Right forelimb (tissue), 1 donor: ENCODE results near the gene LAMA2.

Source experiments
- DNase-seq: peaks from one replicate; pipeline ENCODE4 v3.0.0-alpha.2; 2018

LAMA2 gene

DNA sequence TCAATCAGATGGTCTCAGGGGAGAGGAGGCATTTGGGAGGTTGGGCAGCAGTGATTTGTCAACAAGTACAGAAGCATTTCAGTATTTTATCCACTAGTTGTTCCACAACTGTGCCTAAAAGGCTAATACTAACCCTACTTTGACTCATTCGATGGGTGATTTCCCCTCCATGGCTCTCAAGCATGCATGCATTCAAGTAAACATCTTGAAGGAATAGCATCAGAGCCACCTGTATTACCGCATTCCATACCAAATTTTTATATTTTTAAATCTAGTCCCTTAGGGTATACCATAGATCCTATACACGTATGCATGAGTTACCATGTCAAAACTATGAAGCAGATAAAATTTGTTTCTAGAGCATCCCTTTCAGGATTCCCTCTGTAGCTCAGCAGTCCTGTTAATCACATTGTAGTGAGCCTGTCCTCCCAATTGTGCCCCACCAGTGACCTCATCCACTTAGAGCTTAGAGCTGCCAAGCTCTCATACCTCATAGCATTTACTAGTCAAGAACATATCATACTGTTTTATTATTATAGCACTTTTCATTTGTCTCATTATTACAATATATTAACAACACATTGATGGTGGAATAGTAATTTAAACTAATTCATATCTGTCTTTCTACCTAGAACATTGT is 213.8 kb downstream of the LAMA2 start:
- DNase-seq, result no peak

DNA sequence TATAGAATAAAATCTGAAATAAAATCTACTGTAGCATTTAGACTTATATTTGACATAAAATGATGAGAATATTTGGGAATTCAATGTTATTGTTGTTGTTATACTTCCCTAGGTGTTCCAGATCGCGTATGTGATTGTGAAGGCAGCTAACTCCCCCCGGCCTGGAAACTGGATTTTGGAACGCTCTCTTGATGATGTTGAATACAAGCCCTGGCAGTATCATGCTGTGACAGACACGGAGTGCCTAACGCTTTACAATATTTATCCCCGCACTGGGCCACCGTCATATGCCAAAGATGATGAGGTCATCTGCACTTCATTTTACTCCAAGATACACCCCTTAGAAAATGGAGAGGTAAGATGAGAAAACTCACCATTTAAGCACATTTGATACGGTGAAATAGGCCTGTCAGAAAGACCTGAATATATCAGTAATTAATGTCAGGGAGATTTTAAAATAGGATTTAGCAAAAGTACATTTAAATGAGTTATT is 215.2 kb downstream of the LAMA2 start:
- no peak for DNase-seq

DNA sequence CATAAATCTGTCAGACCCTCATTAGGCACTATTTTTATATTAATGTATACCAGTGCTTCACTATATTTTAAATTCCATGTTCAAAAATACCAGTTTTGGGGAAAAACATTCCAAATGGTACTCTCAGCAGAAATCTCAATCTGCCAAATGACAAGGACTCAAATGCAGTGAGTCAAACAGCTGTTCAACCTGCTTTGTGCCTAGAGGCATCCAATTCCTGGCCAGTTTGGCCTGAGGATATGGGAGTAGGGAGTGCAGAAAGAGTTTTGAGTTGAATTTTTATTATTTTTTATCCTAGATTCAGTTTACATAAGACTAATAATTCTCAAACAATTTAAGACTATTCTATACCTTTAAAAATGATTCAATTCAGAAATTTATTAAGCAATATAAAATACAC is 216.8 kb downstream of the LAMA2 start:
- no peak for DNase-seq

GRCh38 chr6:129100164-129100563 is 217.2 kb downstream of the LAMA2 start:
- DNase-seq, result no peak

- peak; percentile 60 for DNase-seq
These were observed 219.8 kb downstream of the LAMA2 start for GRCh38 chr6:129102741-129103140.

GRCh38 chr6:129104131-129104530 is 221.2 kb downstream of the LAMA2 start:
- no peak for DNase-seq

GRCh38 chr6:129104560-129104959 is 221.6 kb downstream of the LAMA2 start:
- no peak for DNase-seq

GRCh38 chr6:129105035-129105434 is 222.1 kb downstream of the LAMA2 start:
- DNase-seq, result no peak

DNA sequence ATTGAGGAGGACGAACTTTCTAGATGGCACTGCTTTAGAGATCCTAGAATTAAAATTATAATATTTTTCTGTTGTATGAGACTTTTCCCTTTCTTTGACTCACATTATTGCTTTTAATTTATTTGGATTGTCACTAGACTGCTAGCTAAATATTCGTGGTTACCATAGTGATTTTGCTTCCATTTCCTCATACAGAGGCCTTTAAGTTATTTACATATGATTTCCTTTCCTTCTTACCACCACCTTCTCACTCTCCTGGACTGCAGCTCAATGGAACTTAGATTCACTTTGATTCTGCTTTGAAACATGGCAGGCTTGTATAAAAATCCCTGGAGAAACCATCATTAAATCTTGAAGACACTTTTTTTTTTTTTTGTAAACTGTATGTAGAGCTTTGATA is 222.9 kb downstream of the LAMA2 start:
- no peak for DNase-seq

DNA sequence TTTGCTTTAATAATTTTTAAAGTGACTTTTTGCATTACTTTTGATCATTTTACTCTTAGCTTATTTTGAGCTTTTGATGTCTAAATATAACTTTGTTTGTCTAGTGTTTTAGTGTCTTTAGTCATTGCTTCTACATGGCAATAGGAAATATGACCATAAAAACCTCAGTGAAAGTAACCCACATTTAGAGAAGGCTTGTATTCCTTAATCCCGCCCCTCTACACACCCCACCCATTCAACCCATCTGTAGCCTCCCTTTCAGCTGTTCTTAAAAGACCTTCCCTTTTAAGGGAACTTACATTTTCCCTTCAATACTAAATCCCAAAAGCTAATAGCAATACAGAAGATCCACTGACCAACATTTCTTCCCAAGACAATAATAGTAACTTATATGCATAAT is 225.4 kb downstream of the LAMA2 start:
- no peak for DNase-seq

GRCh38 chr6:129110690-129111343 is 227.9 kb downstream of the LAMA2 start:
- DNase-seq, result no peak

- DNase-seq, result no peak
These were observed 228.4 kb downstream of the LAMA2 start for GRCh38 chr6:129111346-129111745.

DNA sequence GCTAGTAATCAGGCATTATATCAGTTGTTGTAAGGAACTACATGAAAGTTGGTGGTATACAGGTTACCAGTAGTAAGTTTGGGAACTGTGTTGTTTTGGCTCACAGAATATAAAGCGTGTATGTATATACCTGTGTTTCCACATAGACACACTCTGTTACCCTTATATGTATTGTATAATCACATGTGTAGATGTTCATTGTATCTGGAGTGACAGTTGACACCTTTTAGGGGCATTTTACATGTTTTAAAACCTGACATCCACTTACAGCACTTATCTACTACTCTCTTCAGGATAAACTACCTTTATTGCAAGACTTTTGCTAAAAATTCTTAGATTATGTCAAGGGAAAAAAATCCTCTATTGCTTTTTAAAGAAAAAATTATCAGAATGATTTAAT is 228.9 kb downstream of the LAMA2 start:
- no peak for DNase-seq

DNA sequence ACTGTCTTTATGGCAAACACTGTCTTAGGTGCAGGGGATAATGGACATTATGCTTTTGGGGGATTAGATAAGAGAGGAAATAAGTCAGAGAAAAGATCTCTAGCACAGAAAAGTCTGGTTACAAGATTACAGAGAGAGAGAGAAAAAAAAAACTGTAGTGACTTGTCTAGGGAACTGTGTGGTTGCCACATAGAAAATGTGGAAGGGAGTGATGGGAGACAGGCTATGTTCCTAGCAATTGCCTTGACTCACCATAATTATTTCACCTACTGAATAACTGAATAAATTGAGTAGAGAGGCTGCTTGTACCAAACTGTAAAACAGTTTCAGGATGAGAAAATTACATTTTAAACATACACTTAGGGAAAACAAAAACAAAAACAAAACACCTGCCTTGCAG is 229.7 kb downstream of the LAMA2 start:
- DNase-seq, result no peak

GRCh38 chr6:129113637-129114036 is 230.7 kb downstream of the LAMA2 start:
- no peak for DNase-seq

GRCh38 chr6:129114636-129115391 is 231.9 kb downstream of the LAMA2 start:
- DNase-seq, result no peak

- no peak for DNase-seq
These were observed 232.5 kb downstream of the LAMA2 start for GRCh38 chr6:129115471-129115870.

- DNase-seq, result no peak
These were observed 234.4 kb downstream of the LAMA2 start for GRCh38 chr6:129117355-129117754.

DNA sequence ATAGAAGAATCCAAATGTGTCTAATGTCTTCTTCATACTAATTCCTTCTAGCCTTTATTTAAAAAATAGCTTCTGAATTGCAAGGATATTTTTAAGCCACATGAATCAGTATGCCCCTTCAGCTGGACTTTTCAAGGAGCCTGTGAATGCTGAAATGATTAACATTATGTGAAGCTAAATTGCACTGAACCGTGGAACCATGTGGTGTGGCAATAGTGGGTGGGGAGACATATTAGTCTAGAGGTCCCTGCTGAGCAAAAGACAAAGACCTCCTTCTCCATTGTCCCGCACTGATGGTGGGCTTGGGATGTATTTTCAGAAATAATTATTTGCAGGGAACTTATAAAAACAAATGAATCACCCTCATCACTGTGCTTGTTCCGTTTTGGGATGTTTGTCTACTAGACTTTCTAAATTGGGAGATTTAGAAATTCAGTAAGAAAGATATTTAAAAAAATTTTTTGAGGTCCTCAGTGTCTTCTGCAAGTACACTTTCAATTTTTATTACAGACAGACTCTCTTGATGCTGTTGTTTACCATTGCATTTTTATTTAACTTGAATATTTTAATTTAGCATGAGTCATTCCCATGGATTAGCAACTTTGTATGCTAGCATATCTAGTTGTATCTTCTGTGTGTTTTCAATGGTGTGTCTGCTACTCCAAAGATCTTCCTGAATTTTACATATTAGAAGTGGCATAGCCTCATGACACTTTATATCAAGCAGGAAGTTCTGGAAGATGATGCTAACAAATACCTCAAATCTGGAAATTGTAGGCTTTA is 238.1 kb downstream of the LAMA2 start:
- no peak for DNase-seq

- no peak for DNase-seq
These were observed 241.4 kb downstream of the LAMA2 start for GRCh38 chr6:129124347-129124746.

GRCh38 chr6:129130106-129130505 is 247.2 kb downstream of the LAMA2 start:
- no peak for DNase-seq

GRCh38 chr6:129130959-129131681 is 248.2 kb downstream of the LAMA2 start:
- no peak for DNase-seq
